Parathyroid adenoma (tissue), 2 donors: ENCODE measurements around the gene HAUS2.
"Not testable (repeated sequence)": the region's sequence is repeated elsewhere in the genome, so short reads cannot be mapped to it uniquely, and the experiment has no call there.

ENCODE experiments used
- H2AFZ ChIP-seq: fragments of 300-600 bp; sonication (generic); one replicate; pipeline ENCODE4 v1.7.0; 2017; ENCODE audit warnings: antibody characterized with exemption, mild to moderate bottlenecking
- H3K27ac ChIP-seq: fragments of 300-600 bp; sonication (generic); one replicate; pipeline ENCODE4 v1.7.0; 2017
- H3K27me3 ChIP-seq: fragments of 300-600 bp; sonication (generic); one replicate; pipeline ENCODE4 v1.7.0; 2017; ENCODE audit warnings: low read length; ENCODE audit not compliant: control insufficient read depth, insufficient read depth
- H3K36me3 ChIP-seq: fragments of 300-600 bp; sonication (generic); one replicate; pipeline ENCODE4 v1.7.0; 2017; ENCODE audit warnings: low read length; ENCODE audit not compliant: control insufficient read depth, insufficient read depth
- H3K4me1 ChIP-seq: fragments of 300-600 bp; sonication (generic); one replicate; pipeline ENCODE4 v1.7.0; 2017; ENCODE audit warnings: control low read depth
- H3K4me2 ChIP-seq: fragments of 300-600 bp; sonication (generic); one replicate; pipeline ENCODE4 v1.7.0; 2017; ENCODE audit warnings: low read length
- H3K4me3 ChIP-seq: fragments of 300-600 bp; sonication (generic); one replicate; pipeline ENCODE4 v1.7.0; 2017; ENCODE audit warnings: low read depth, low read length
- H3K79me2 ChIP-seq: fragments of 300-600 bp; sonication (generic); one replicate; pipeline ENCODE4 v1.7.0; 2017; ENCODE audit warnings: control low read depth
- H3K9ac ChIP-seq: fragments of 300-600 bp; sonication (generic); one replicate; pipeline ENCODE4 v1.7.0; 2017; ENCODE audit warnings: mild to moderate bottlenecking
- H3K9me3 ChIP-seq: fragments of 300-600 bp; sonication (generic); one replicate; pipeline ENCODE4 v1.7.0; 2017; ENCODE audit warnings: low read length; ENCODE audit not compliant: control insufficient read depth
- CTCF ChIP-seq: fragments of 300-600 bp; sonication (generic); IDR thresholded peaks from one replicate; pipeline ENCODE4 v1.7.0; 2017; ENCODE audit warnings: antibody characterized with exemption, mild to moderate bottlenecking
- donor health status: primary hyperparathyroidism.

The HAUS2 gene

GRCh38 chr15:42549032-42549491 lies 424 bp downstream of the HAUS2 start:
- Histone ChIP-seq H3K4me3 (peak overlapping the region; percentile 97), H3K36me3 (no peaks in the 10 kb centered on the region), H3K4me1 (peaks cover 2% of the 10 kb centered on the region), H3K4me2 (peak overlapping the region; percentile 87), H2AFZ (peak overlapping the region; percentile 67), H3K9ac (no peak overlapping the region), H3K79me2 (peaks cover 3% of the 10 kb centered on the region), H3K9me3 (no peaks in the 10 kb centered on the region), H3K27ac (peak overlapping the region; percentile 76), H3K27me3 (no peaks in the 10 kb centered on the region)
- TF ChIP-seq CTCF = no peak

GRCh38 chr15:42549741-42550392 lies 1.2 kb downstream of the HAUS2 start:
- Histone ChIP-seq H3K27ac (no peak overlapping the region), H3K79me2 (peaks cover 3% of the 10 kb centered on the region), H3K4me2 (no peak overlapping the region), H3K36me3 (no peaks in the 10 kb centered on the region), H3K4me1 (peaks cover 2% of the 10 kb centered on the region), H3K9me3 (no peaks in the 10 kb centered on the region), H2AFZ (no peak overlapping the region), H3K4me3 (no peak overlapping the region), H3K9ac (no peak overlapping the region), H3K27me3 (no peaks in the 10 kb centered on the region)
- no peak for TF ChIP-seq CTCF

- H3K36me3 ChIP-seq = no peaks in the 10 kb centered on the region
- no peaks in the 10 kb centered on the region for H3K9me3 ChIP-seq
- no peak overlapping the region for H2AFZ ChIP-seq
- H3K27me3 ChIP-seq = no peaks in the 10 kb centered on the region
- TF ChIP-seq CTCF = no peak
- no peak overlapping the region for H3K4me3 ChIP-seq
- no peaks in the 10 kb centered on the region for H3K4me1 ChIP-seq
- H3K4me2 ChIP-seq = no peak overlapping the region
- H3K9ac ChIP-seq = no peak overlapping the region
- H3K27ac ChIP-seq = no peak overlapping the region
- no peaks in the 10 kb centered on the region for H3K79me2 ChIP-seq
Measured at GRCh38 chr15:42553554-42553953, 4.9 kb downstream of the HAUS2 start.

- not testable (repeated sequence) for H3K79me2 ChIP-seq, H3K9ac ChIP-seq, H2AFZ ChIP-seq, H3K36me3 ChIP-seq, H3K4me1 ChIP-seq, H3K27ac ChIP-seq, H3K9me3 ChIP-seq, H3K4me3 ChIP-seq, H3K27me3 ChIP-seq, H3K4me2 ChIP-seq
Measured at GRCh38 chr15:42556550-42557207, 8.0 kb downstream of the HAUS2 start.

GRCh38 chr15:42558739-42559138 lies 10.1 kb downstream of the HAUS2 start:
- no peak overlapping the region for H3K4me3 ChIP-seq
- H3K4me1 ChIP-seq = no peaks in the 10 kb centered on the region
- no peak overlapping the region for H3K4me2 ChIP-seq
- no peak for TF ChIP-seq CTCF
- H3K9ac ChIP-seq = no peak overlapping the region
- H3K27me3 ChIP-seq = no peaks in the 10 kb centered on the region
- H2AFZ ChIP-seq = no peak overlapping the region
- no peaks in the 10 kb centered on the region for H3K79me2 ChIP-seq
- no peak overlapping the region for H3K27ac ChIP-seq
- no peaks in the 10 kb centered on the region for H3K9me3 ChIP-seq
- no peaks in the 10 kb centered on the region for H3K36me3 ChIP-seq
